GM19025 (cell line): ENCODE data around the gene ACVRL1.
"Not testable (repeated sequence)": the region's sequence is repeated elsewhere in the genome, so short reads cannot be mapped to it uniquely, and the experiment has no call there.

Experiments
- ATAC-seq: cut with Tn5 transposase; IDR thresholded peaks from one replicate; pipeline ENCODE4 v1.9.1; 2021; ENCODE audit warnings: mild to moderate bottlenecking, low read depth, moderate library complexity; ENCODE audit not compliant: unreplicated experiment

ACVRL1 gene

GRCh38 chr12:51873251-51873994, 33.9 kb upstream of the ACVRL1 start:
- no peak for ATAC-seq

GRCh38 chr12:51874000-51874399, 33.3 kb upstream of the ACVRL1 start:
- ATAC-seq = no peak

GRCh38 chr12:51874486-51874885, 32.8 kb upstream of the ACVRL1 start:
- ATAC-seq = no peak

GRCh38 chr12:51879102-51879501, 28.2 kb upstream of the ACVRL1 start:
- no peak for ATAC-seq

- no peak for ATAC-seq
These were observed 24.0 kb upstream of the ACVRL1 start for GRCh38 chr12:51883295-51883694.

GRCh38 chr12:51883998-51884675, 23.2 kb upstream of the ACVRL1 start:
- no peak for ATAC-seq

- no peak for ATAC-seq
These were observed 22.6 kb upstream of the ACVRL1 start for GRCh38 chr12:51884676-51885229.

GRCh38 chr12:51885294-51886020, 21.8 kb upstream of the ACVRL1 start:
- ATAC-seq = not testable (repeated sequence)

GRCh38 chr12:51886021-51886710, 21.1 kb upstream of the ACVRL1 start:
- no peak for ATAC-seq

- no peak for ATAC-seq
These were observed 19.6 kb upstream of the ACVRL1 start, which contains the start of gene ANKRD33 for GRCh38 chr12:51887476-51888315. Gene ANKRD33, plus strand, starts transcription at chr12:51888103. Its CDS starts 84 bp downstream, at chr12:51888187.

GRCh38 chr12:51888316-51889215, 18.7 kb upstream of the ACVRL1 start:
- no peak for ATAC-seq

GRCh38 chr12:51889216-51890132, 17.8 kb upstream of the ACVRL1 start:
- ATAC-seq = no peak

- no peak for ATAC-seq
These were observed 17.2 kb upstream of the ACVRL1 start for GRCh38 chr12:51890133-51890464.

GRCh38 chr12:51890511-51891171, 16.7 kb upstream of the ACVRL1 start:
- no peak for ATAC-seq

- no peak for ATAC-seq
These were observed 15.5 kb upstream of the ACVRL1 start for GRCh38 chr12:51891843-51892242.

GRCh38 chr12:51893786-51894185, 13.5 kb upstream of the ACVRL1 start:
- no peak for ATAC-seq
